H1 (cell line): Measurements from ENCODE around the gene DIDO1. TPM values are rescaled to one million over a fixed set of nuclear protein-coding genes. Genes with fewer than 3 reads are reported as not detected.
"Not testable (repeated sequence)": the region's sequence is repeated elsewhere in the genome, so short reads cannot be mapped to it uniquely, and the experiment has no call there.

Source experiments
- CTCF ChIA-PET: fragments of 300-600 bp; sonication (Branson Sonifier 250); formaldehyde crosslinking; loops from one replicate; lab custom pipeline; 2021; ENCODE audit not compliant: partially characterized antibody; lab: Charles Lee
- POLR2A ChIA-PET: fragments of 300-600 bp; sonication (Branson Sonifier 250); formaldehyde crosslinking; loops from one replicate; lab custom pipeline; 2021; ENCODE audit warnings: inconsistent platforms; ENCODE audit not compliant: partially characterized antibody; lab: Charles Lee
- DNase-seq, 2 experiments: peaks; one replicate each; pipeline versions ENCODE4 v3.0.0 to v3.0.0-alpha.2; 2010 to 2022; ENCODE audit warnings: low spot score in 2 of 2, low read depth in 1 of 2, mixed read lengths in 1 of 2
- FAIRE-seq: peaks from 2 replicates; lab custom pipeline; 2011; peaks lifted over from hg19 to GRCh38; lab: Jason Lieb, UNC
- H2AFZ ChIP-seq: 2 replicates; pipeline ENCODE4 v1.8.1; 2012; ENCODE audit warnings: low read length, inconsistent platforms
- H2AK5ac ChIP-seq: 2 replicates; pipeline ENCODE4 v1.6.1; 2013; ENCODE audit warnings: low read depth, low read length
- H2BK120ac ChIP-seq: replicated peaks from 2 replicates; pipeline ENCODE3; 2013; ENCODE audit warnings: low read depth, low read length, inconsistent platforms
- H2BK12ac ChIP-seq: 2 replicates; pipeline ENCODE4 v1.6.1; 2013; ENCODE audit warnings: low read depth, low read length
- H2BK15ac ChIP-seq: 2 replicates; pipeline ENCODE4 v1.6.1; 2013; ENCODE audit warnings: low read length
- H2BK20ac ChIP-seq: 2 replicates; pipeline ENCODE4 v1.6.1; 2013; ENCODE audit warnings: low read length
- H2BK5ac ChIP-seq: 2 replicates; pipeline ENCODE4 v1.6.1; 2013; ENCODE audit warnings: low read depth, low read length
- H3K14ac ChIP-seq: 2 replicates; pipeline ENCODE4 v1.6.1; 2013; ENCODE audit warnings: inconsistent platforms; ENCODE audit not compliant: insufficient read length
- H3K18ac ChIP-seq: 2 replicates; pipeline ENCODE4 v1.6.1; 2013; ENCODE audit warnings: low read length; ENCODE audit errors: extremely low read depth
- H3K23ac ChIP-seq: 2 replicates; pipeline ENCODE4 v1.6.1; 2013; ENCODE audit warnings: inconsistent platforms; ENCODE audit not compliant: insufficient read length
- H3K23me2 ChIP-seq: 2 replicates; pipeline ENCODE4 v1.6.1; 2013; ENCODE audit warnings: low read depth, low read length
- H3K27ac ChIP-seq: 2 replicates; pipeline ENCODE4 v1.6.1; 2011; ENCODE audit warnings: low read depth, low read length, inconsistent platforms
- H3K27me3 ChIP-seq, 4 experiments: replicated peaks in 1 of 4; 1 replicate in 1 of 4; 2 replicates in 3 of 4; pipeline versions ENCODE4 v1.6.1 to v1.8.1; 2011 to 2013; ENCODE audit warnings: low read length in 3 of 4, mild to moderate bottlenecking in 3 of 4, inconsistent platforms in 2 of 4, mixed read lengths in 2 of 4, moderate library complexity in 1 of 4; ENCODE audit not compliant: control insufficient read depth in 3 of 4, insufficient read depth in 3 of 4; ENCODE audit errors: extremely low read depth in 1 of 4
- H3K36me3 ChIP-seq, 4 experiments: 2 replicates each; pipeline versions ENCODE4 v1.6.1 to v1.8.1; 2011 to 2013; ENCODE audit warnings: mild to moderate bottlenecking in 4 of 4, low read length in 3 of 4, moderate library complexity in 2 of 4, control low read depth in 1 of 4, inconsistent platforms in 1 of 4; ENCODE audit not compliant: insufficient read depth in 4 of 4, control insufficient read depth in 2 of 4
- H3K4ac ChIP-seq: replicated peaks from 2 replicates; pipeline ENCODE3; 2013; ENCODE audit warnings: low read length, low read depth, mixed read lengths, inconsistent platforms; ENCODE audit not compliant: insufficient read length
- H3K4me1 ChIP-seq, 4 experiments: replicated peaks in 1 of 4; 1 replicate in 1 of 4; 2 replicates in 3 of 4; pipeline versions ENCODE4 v1.6.1 to v1.8.1; 2011 to 2013; ENCODE audit warnings: low read length in 3 of 4, inconsistent platforms in 2 of 4, mixed read lengths in 1 of 4; ENCODE audit not compliant: insufficient read depth in 4 of 4, control insufficient read depth in 3 of 4
- H3K4me2 ChIP-seq, 2 experiments: 2 replicates each; pipeline versions ENCODE4 v1.6.1 to v1.8.1; 2011 to 2013; ENCODE audit warnings: low read depth in 2 of 2, low read length in 2 of 2, control low read depth in 1 of 2, inconsistent platforms in 1 of 2, mild to moderate bottlenecking in 1 of 2; ENCODE audit not compliant: insufficient read depth in 1 of 2
- H3K4me3 ChIP-seq, 4 experiments: fragments of 200-600, 300-600 bp in 1 of 4; sonication (generic), shearing (Covaris generic), sonication (Bioruptor Twin) in 1 of 4; 2 replicates each; pipeline versions ENCODE4 v1.5.1 to v1.8.1; 2011 to 2016; ENCODE audit warnings: low read length in 4 of 4, low read depth in 3 of 4, control low read depth in 2 of 4, inconsistent platforms in 2 of 4, mild to moderate bottlenecking in 2 of 4, mixed read lengths in 1 of 4, moderate library complexity in 1 of 4; ENCODE audit not compliant: insufficient read depth in 2 of 4; ENCODE audit errors: extremely low read depth in 1 of 4
- H3K56ac ChIP-seq: replicated peaks from 2 replicates; pipeline ENCODE3; 2013; ENCODE audit warnings: low read depth, mild to moderate bottlenecking, mixed read lengths, low read length, inconsistent platforms; ENCODE audit not compliant: insufficient read length
- H3K79me1 ChIP-seq: 2 replicates; pipeline ENCODE4 v1.6.1; 2013; ENCODE audit warnings: low read depth, low read length, control low read depth
- H3K79me2 ChIP-seq, 2 experiments: 2 replicates each; pipeline versions ENCODE4 v1.6.1 to v1.8.1; 2012 to 2013; ENCODE audit warnings: low read length in 2 of 2, mild to moderate bottlenecking in 2 of 2, inconsistent platforms in 1 of 2; ENCODE audit not compliant: insufficient read depth in 2 of 2, control insufficient read depth in 1 of 2
- H3K9ac ChIP-seq, 4 experiments: replicated peaks in 1 of 4; 1 replicate in 1 of 4; 2 replicates in 3 of 4; pipeline versions ENCODE4 v1.6.1 to v1.8.1; 2011 to 2013; ENCODE audit warnings: low read depth in 3 of 4, low read length in 3 of 4, control low read depth in 2 of 4, mild to moderate bottlenecking in 2 of 4, moderate library complexity in 2 of 4, inconsistent platforms in 1 of 4; ENCODE audit errors: extremely low read depth in 1 of 4
- H3K9me3 ChIP-seq, 2 experiments: 2 replicates each; pipeline versions ENCODE4 v1.6.1 to v1.8.1; 2012 to 2013; ENCODE audit warnings: mild to moderate bottlenecking in 2 of 2, moderate library complexity in 2 of 2, control low read depth in 1 of 2, inconsistent platforms in 1 of 2, low read depth in 1 of 2, low read length in 1 of 2, mixed read lengths in 1 of 2; ENCODE audit not compliant: insufficient read depth in 2 of 2
- H4K20me1 ChIP-seq, 2 experiments: replicated peaks in 1 of 2; 2 replicates each; pipeline versions ENCODE3 to v1.8.1; 2011 to 2013; ENCODE audit warnings: inconsistent platforms in 2 of 2, low read length in 2 of 2, mild to moderate bottlenecking in 1 of 2; ENCODE audit not compliant: insufficient read depth in 2 of 2, control insufficient read depth in 1 of 2
- H4K5ac ChIP-seq: 2 replicates; pipeline ENCODE4 v1.6.1; 2013; ENCODE audit warnings: low read length, low read depth, mixed read lengths, inconsistent platforms; ENCODE audit not compliant: insufficient read length
- H4K8ac ChIP-seq: 2 replicates; pipeline ENCODE4 v1.8.0; 2013; ENCODE audit warnings: mild to moderate bottlenecking, moderate library complexity, low read length, inconsistent platforms; ENCODE audit not compliant: insufficient read depth; ENCODE audit errors: extremely low read depth
- H4K91ac ChIP-seq: replicated peaks from 2 replicates; pipeline ENCODE3; 2013; ENCODE audit warnings: low read length, mixed read lengths, inconsistent platforms; ENCODE audit not compliant: insufficient read length
- WGBS, 2 experiments: shearing (Covaris generic) in 1 of 2; methylation state at CpG; one replicate each; pipeline versions ENCODE4 v1.1.6 to v1.1.7; 2013 to 2015; ENCODE audit warnings: low lambda C conversion rate in 2 of 2, mixed read lengths in 2 of 2, inconsistent platforms in 1 of 2, low coverage in 1 of 2, missing lambda C conversion rate in 1 of 2; ENCODE audit not compliant: insufficient replicate concordance in 2 of 2, insufficient coverage in 1 of 2, insufficient read length in 1 of 2; ENCODE audit errors: extremely low coverage in 1 of 2, missing lambda C conversion rate in 1 of 2; 5-methylcytosine and 5-hydroxymethylcytosine counted together
- polyA plus RNA-seq, 7 experiments: library from polyadenylated mRNA; depleted of rRNA in 3 of 7; stranded (reverse) in 5 of 7; unstranded in 2 of 7; fragments of >200 nt in 5 of 7; fragments of 200-250 nt in 2 of 7; gene quantifications; 1 replicate in 5 of 7; 2 replicates in 1 of 7; 4 replicates in 1 of 7; pipeline versions ENCODE4 v1.2.1 to v1.2.3, GENCODE V29; 2011 to 2013; ENCODE audit warnings: missing spikeins in 2 of 7, mixed read lengths in 2 of 7
- total RNA-seq: library from RNA; stranded (reverse); fragmentation: NEBNext Ultra II Directional; extraction: Animal tissue kit (Norgen Biotek cat#: 25700); gene quantifications from 2 replicates; pipeline ENCODE4 v1.2.1, GENCODE V29; 2021

DIDO1 gene
- total and polyA plus RNA-seq, 2 of the 8 experiments (the other 6 are each of a cell fraction or from before 2014, with no cell fraction given), result 53.6 to 82.8 TPM

- H3K9ac ChIP-seq, H2BK120ac ChIP-seq, H3K4ac ChIP-seq, H3K79me1 ChIP-seq, H3K27me3 ChIP-seq, H2BK12ac ChIP-seq, H4K8ac ChIP-seq, FAIRE-seq, H3K23me2 ChIP-seq, H3K27ac ChIP-seq, H3K79me2 ChIP-seq, H3K4me3 ChIP-seq, H3K4me1 ChIP-seq, POLR2A ChIA-PET, H3K18ac ChIP-seq, H3K9me3 ChIP-seq, H2BK5ac ChIP-seq, H4K5ac ChIP-seq, H4K91ac ChIP-seq, H2AFZ ChIP-seq, H2BK20ac ChIP-seq, H3K56ac ChIP-seq, H3K23ac ChIP-seq, H2AK5ac ChIP-seq, H3K14ac ChIP-seq, H2BK15ac ChIP-seq, H3K4me2 ChIP-seq, DNase-seq: not testable (repeated sequence)
- CTCF ChIA-PET, result interaction anchor here (1.9 kb wide), 1 partner anchor 8 kb away, joined by 6 read pairs; no protein-coding TSS in a partner anchor
- Histone ChIP-seq H3K36me3 (peaks cover 5 to 29% (median 19%) of the 10 kb centered on the region in 4 experiments; a peak in 7 of 8 replicates), H4K20me1 (peaks cover 5 to 11% of the 10 kb centered on the region in 2 experiments)
- WGBS, 2 experiments, result 96% methylated on average over 2 of the region's 6 CpGs; no CpG with 5 or more reads in 1 of the 2 experiments
Observed at GRCh38 chr20:62853304-62853703, 73.0 kb downstream of the DIDO1 start.
